ENCODE data around the gene NOP53.
"Not testable (repeated sequence)": the region's sequence is repeated elsewhere in the genome, so short reads cannot be mapped to it uniquely, and the experiment has no call there.

The NOP53 gene

GRCh38 chr19:47745010-47745901 is at the start of gene NOP53:
NOP53 (plus strand) TSS chr19:47745546; CDS start chr19:47745560, 14 bp downstream.
- FAIRE-seq = no peak

GRCh38 chr19:47696635-47697034 is 48.7 kb upstream of the NOP53 start:
- no peak for FAIRE-seq

DNA sequence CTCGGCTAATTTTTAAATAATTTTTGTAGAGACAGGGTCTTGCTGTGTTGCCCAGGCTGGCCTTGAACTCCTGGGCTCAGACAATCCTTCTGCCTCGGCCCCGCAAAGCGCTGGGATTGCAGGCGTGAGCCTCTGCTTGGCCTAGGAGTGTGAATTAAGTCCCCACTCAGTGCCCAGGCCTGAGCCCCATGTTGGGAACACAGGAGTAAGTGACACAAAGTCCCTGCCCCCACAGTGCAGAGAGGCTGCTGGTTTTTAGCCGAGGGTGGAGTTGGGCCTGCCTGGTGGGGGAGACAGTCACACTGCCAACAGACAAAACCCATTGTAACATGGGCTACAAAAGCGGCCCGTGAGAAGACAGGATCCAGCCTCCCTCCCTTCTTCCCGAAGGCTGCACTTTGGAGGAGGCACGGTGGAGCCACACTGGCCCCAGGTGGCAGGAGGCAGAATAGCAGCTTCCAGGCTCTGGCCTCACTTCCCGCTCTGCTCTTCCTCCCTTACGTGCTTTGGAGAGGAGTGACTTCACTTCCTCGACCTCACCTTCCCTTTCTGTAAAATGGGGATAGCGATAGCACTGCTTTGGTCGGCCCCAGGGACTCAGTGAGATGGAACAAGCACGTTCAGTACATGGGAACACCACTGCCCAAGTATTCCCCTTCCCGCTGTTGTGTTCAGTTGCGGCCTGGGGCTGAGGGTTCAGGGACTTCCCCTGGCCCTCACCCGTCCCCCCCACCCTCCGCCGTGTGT is 47.3 kb upstream of the NOP53 start:
- no peak for FAIRE-seq

GRCh38 chr19:47698631-47699359 is 46.6 kb upstream of the NOP53 start:
- no peak for FAIRE-seq

DNA sequence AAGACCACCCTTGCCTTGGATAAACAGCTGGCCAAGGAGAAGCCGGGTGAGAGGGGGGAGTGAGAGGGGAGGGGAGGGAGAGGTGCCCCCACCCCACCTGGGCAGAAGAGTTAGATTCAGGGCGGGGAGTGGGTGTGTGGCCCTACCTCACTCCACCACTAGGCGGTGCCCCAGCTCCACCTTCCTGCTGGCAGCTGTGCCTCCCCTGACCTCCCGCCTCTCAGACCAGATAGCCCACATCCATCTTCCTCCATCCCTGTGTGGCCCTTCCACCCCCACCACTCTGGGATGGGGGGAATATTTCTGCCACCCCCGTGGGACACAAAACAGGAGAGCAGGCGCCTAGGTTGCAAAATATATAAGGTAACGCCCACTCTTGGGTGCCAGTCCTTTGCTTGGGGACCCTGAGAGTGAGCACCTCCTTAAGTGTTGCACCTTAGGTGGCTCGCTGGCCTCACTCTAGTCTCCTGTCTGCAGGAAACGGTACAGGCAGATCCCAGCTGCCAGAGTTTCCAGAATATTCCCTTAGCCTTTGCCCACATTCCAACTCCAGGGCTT is 45.9 kb upstream of the NOP53 start:
- no peak for FAIRE-seq

DNA sequence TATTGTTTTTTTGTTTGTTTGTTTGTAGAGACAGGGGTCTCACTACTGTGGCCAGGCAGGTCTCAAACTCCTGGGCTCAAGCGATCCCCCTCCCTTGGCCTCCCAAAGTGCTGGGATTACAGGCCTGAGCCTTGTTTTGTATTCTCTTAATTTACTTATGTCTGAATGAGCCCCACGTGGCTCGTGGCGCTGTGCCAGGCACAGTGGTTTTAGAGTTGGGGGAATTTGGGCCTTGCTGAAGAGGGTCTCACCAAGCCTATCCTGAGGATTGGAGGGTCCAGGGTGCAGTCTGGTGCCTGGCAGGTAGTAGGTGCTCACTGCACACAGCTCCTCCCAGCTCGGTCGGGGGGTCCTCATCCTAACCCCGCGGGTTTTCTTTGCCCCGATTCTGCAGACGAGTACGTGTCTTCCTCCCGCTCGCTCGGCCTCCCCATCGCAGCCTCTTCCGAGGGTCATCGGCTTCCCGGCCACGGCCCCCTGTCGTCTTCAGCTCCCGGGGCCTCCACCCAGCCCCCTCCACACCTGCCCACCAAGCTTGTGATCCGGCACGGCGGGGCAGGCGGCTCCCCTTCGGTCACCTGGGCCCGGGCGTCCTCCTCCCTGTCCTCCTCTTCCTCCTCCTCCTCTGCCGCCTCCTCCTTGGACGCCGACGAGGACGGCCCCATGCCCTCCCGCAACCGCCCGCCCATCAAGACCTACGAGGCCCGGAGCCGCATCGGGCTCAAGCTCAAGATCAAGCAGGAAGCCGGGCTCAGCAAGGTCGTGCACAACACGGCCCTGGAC is 44.2 kb upstream of the NOP53 start:
- no peak for FAIRE-seq

- no peak for FAIRE-seq
Observed at GRCh38 chr19:47701717-47702552, 43.4 kb upstream of the NOP53 start.

GRCh38 chr19:47702671-47703070 is 42.7 kb upstream of the NOP53 start:
- FAIRE-seq = no peak

DNA sequence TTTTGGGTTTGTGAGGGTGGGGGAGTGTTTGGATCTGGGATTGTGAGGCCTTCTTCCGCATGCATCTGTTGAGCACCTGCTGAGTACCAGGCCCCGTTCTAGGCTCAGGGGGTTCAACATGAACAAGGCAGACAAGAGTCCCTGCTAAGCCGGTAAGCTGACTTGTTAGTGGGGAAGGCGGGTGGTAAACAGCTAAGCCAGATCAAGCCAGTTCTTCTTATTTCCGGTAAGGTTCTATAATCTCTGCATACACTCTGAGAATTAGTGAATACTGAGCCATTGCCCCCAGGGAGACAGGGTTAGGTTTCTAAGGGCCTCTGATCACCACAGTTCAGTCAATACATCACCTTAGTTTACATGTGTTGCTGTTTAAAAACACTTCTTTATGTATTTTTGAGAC is 42.0 kb upstream of the NOP53 start:
- FAIRE-seq = no peak

GRCh38 chr19:47704024-47704423 is 41.3 kb upstream of the NOP53 start:
- FAIRE-seq = no peak

DNA sequence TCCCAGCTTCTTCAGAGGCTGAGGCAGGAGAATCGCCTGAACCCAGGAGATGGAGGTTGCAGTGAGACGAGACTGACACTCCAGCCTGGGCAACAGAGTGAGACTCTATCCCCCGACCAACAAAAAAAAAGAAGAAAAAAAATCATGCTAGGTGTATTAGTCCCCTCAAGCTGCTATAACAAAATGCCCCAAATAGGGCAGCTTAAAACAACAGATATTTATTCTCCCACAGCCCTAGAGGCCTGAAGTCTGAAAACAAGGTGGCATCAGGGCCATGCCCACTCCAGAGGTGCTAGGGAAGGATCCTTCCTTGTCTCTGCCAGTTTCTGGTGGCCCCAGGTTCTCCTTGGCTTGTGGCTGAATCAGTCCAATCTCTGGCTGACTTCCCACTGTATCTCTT is 40.7 kb upstream of the NOP53 start:
- no peak for FAIRE-seq

- no peak for FAIRE-seq
Observed at GRCh38 chr19:47707135-47707925, 38.0 kb upstream of the NOP53 start.

DNA sequence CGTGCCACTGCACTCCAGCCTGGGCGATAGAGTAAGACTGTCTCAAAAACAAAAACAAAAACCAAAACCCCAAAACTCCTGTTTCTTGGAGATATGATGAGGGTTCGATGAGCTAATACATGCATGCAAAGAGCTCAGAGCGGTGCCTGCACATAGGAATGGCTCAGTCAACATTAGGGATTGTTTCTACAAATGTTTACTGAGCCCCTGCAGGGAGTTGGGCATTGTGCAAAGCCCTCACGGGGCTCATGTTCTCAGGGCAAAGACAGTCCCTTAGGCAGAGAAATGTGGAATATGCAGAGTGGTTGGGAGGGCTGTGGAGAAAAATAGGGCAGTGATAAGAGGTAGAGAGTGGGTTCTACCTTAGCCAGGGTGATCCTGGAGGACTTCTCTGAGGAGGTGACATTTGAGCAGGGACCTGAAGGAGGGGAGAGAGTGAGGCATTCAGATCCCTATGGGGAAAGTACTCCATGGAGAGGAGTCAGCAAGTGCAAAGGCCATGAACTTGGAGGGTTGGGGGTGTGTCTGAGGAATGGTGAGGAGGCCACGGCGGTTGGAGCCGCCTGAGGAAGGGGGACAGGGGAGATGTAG is 33.6 kb upstream of the NOP53 start:
- FAIRE-seq = no peak

- FAIRE-seq = no peak
Observed at GRCh38 chr19:47713046-47714021, 32.0 kb upstream of the NOP53 start, which contains the start of gene EHD2. EHD2 (plus strand) TSS chr19:47713422; CDS start chr19:47716613, 3,191 bp downstream.

DNA sequence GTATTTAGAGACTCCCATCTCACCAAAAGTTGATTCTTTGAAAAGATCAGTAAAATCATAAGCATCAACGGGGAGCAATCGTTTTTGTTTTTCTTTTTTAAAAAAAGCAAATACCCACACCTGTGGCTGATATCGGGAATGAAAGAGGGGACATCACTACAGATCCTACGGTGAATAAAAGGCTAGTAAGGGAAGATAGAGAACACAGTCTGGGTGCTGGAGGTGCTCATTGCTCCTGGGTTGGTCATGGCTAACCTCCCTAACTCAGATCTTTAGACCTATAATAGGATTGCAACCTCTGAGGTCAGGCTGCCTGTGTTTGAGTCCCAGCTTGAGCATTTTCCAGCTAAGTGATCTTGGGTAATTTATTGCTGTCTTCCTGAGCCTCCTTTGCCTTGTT is 31.0 kb upstream of the NOP53 start:
- no peak for FAIRE-seq

GRCh38 chr19:47714855-47715254 is 30.5 kb upstream of the NOP53 start:
- FAIRE-seq = not testable (repeated sequence)

DNA sequence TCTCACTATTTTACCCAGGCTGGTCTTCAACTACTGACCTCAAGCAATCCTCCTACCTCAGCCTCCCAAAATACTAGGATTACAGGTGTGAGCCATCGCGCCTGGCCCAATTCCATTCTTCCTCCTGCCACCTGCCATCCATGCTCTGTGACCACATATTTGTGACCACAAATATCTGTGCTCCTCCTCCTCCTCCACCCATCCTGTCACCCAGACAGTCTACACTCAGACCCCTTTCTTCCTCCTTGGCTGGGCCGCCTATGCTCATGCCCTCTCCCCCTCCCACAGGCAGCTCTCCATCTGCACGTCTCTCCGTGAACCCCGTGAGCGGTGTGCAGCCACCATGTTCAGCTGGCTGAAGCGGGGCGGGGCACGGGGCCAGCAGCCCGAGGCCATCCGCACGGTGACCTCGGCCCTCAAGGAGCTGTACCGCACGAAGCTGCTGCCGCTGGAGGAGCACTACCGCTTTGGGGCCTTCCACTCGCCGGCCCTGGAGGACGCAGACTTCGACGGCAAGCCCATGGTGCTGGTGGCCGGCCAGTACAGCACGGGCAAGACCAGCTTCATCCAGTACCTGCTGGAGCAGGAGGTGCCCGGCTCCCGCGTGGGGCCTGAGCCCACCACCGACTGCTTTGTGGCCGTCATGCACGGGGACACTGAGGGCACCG is 28.9 kb upstream of the NOP53 start:
- FAIRE-seq = no peak
